Muscle of arm (tissue), 12 donors: ENCODE measurements around the gene TUBB4A. TPM values are rescaled to one million over a fixed set of nuclear protein-coding genes. Genes with fewer than 3 reads are reported as not detected.

Experiments used
- polyA plus RNA-seq, 12 donors: library from polyadenylated mRNA; unstranded; fragments of 120-200 nt; gene quantifications; one replicate each; pipeline ENCODE4 v1.2.1, GENCODE V29; 2013; ENCODE audit not compliant: insufficient read length in 12 of 12

Gene TUBB4A
- polyA plus RNA-seq, 12 donors = 0.19 to 9.9 (median 0.62) TPM; not detected in 1

Other genes starting within 250 kb of the TUBB4A start
- 10 to 100 TPM in 11 of 12 donors, not detected in 1; 29.1 to 63.6 (median 38.2) TPM for gene MLLT1, start 222.3 kb downstream of the TUBB4A start, polyA plus RNA-seq
- under 1 TPM in 6 of 12 donors, not detected in 6; 0.11 to 0.30 (median 0.15) TPM for gene ACER1, start 168.7 kb downstream of the TUBB4A start, polyA plus RNA-seq
- 10 to 100 TPM in 11 of 12 donors, not detected in 1; 39.5 to 85.3 (median 53.2) TPM for gene CLPP, start 140.8 kb downstream of the TUBB4A start, polyA plus RNA-seq
- gene ALKBH7, start 129.5 kb downstream of the TUBB4A start, polyA plus RNA-seq = 100 to 1,000 TPM in 2 of 12 donors, 10 to 100 TPM in 9, not detected in 1; 35.2 to 126 (median 63.2) TPM
- 1 to 10 TPM in 5 of 12 donors, under 1 TPM in 5, not detected in 2; 0.58 to 1.2 (median 0.94) TPM for gene PSPN, start 126.4 kb downstream of the TUBB4A start, polyA plus RNA-seq
- 10 to 100 TPM in 11 of 12 donors, not detected in 1; 42.7 to 96.6 (median 51.0) TPM for gene GTF2F1, start 109.1 kb downstream of the TUBB4A start, polyA plus RNA-seq
- 100 to 1,000 TPM in 11 of 12 donors, not detected in 1; 143 to 261 (median 177) TPM for gene KHSRP, start 77.5 kb downstream of the TUBB4A start, polyA plus RNA-seq
- 1 to 10 TPM in 1 of 12 donors, under 1 TPM in 8, not detected in 3; 0.24 to 1.7 (median 0.48) TPM for gene SLC25A41, start 68.5 kb downstream of the TUBB4A start, polyA plus RNA-seq
- 10 to 100 TPM in 11 of 12 donors, not detected in 1; 25.5 to 44.6 (median 31.5) TPM for gene SLC25A23, start 42.5 kb downstream of the TUBB4A start, polyA plus RNA-seq
- gene CRB3, start 38.0 kb downstream of the TUBB4A start, polyA plus RNA-seq = 10 to 100 TPM in 1 of 12 donors, 1 to 10 TPM in 2, under 1 TPM in 4, not detected in 5; 0.17 to 18.2 (median 0.55) TPM
- 1 to 10 TPM in 4 of 12 donors, under 1 TPM in 6, not detected in 2; 0.50 to 9.1 (median 0.61) TPM for gene DENND1C, start 20.5 kb downstream of the TUBB4A start, polyA plus RNA-seq
- 1 to 10 TPM in 5 of 12 donors, under 1 TPM in 5, not detected in 2; 0.22 to 2.0 (median 1.0) TPM for gene TNFSF9, start 28.7 kb upstream of the TUBB4A start, polyA plus RNA-seq
- gene CD70, start 88.8 kb upstream of the TUBB4A start, polyA plus RNA-seq = 1 to 10 TPM in 4 of 12 donors, under 1 TPM in 5, not detected in 3; 0.34 to 2.1 (median 0.85) TPM
- under 1 TPM in 8 of 12 donors, not detected in 4; 0.05 to 0.66 (median 0.08) TPM for gene TNFSF14, start 167.9 kb upstream of the TUBB4A start, polyA plus RNA-seq
- gene C3, start 218.3 kb upstream of the TUBB4A start, polyA plus RNA-seq = 100 to 1,000 TPM in 1 of 12 donors, 10 to 100 TPM in 3, 1 to 10 TPM in 7, not detected in 1; 1.5 to 114 (median 5.4) TPM
- 10 to 100 TPM in 11 of 12 donors, not detected in 1; 20.9 to 54.1 (median 30.4) TPM for gene GPR108, start 235.3 kb upstream of the TUBB4A start, polyA plus RNA-seq
- gene TRIP10, start 237.4 kb upstream of the TUBB4A start, polyA plus RNA-seq = 10 to 100 TPM in 11 of 12 donors, not detected in 1; 39.5 to 83.4 (median 57.9) TPM